Thyroid gland (tissue), 4 donors: Measurements from ENCODE around the gene TPH2.

ENCODE experiments used
- POLR2A ChIP-seq, 2 donors: fragments of 450-650 bp; IDR thresholded peaks; one replicate each; pipeline ENCODE4 v1.6.1; 2017; ENCODE audit warnings: antibody characterized with exemption in 2 of 2, mild to moderate bottlenecking in 2 of 2, moderate library complexity in 1 of 2
- TF ChIP-seq, protein P1 (sequence below), 6 experiments: fragments of 200-600 bp in 3 of 6; fragments of 450-650 bp in 3 of 6; sonication (generic) in 3 of 6; IDR thresholded peaks; one replicate each; pipeline ENCODE4 v1.5.1; 2016 to 2019; ENCODE audit warnings: antibody characterized with exemption in 6 of 6, mild to moderate bottlenecking in 2 of 6, inconsistent platforms in 1 of 6, moderate library complexity in 1 of 6

DNA sequence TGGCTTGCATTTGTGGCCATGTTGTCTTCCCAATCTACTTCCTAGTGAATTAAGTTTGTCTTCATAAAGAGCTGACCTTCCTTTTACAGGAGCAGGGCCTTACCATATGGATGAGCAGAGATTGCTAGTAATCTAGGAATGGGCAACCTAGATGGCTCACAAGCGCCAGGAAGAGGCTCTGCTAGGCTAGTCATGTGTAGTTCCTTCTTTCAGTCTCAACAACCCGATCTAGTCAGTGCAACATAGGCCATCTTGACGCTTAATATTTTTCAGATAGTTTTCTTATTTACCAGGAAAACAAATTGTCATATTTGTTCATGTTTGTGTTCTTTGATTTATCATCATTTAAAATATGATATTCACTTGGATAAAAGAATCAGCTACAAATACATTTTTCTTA lies 48.2 kb upstream of the TPH2 start:
- no peak for TF ChIP-seq POLR2A (IDR thresholded peaks at IDR 0.05)
- TF ChIP-seq, protein P1, sequence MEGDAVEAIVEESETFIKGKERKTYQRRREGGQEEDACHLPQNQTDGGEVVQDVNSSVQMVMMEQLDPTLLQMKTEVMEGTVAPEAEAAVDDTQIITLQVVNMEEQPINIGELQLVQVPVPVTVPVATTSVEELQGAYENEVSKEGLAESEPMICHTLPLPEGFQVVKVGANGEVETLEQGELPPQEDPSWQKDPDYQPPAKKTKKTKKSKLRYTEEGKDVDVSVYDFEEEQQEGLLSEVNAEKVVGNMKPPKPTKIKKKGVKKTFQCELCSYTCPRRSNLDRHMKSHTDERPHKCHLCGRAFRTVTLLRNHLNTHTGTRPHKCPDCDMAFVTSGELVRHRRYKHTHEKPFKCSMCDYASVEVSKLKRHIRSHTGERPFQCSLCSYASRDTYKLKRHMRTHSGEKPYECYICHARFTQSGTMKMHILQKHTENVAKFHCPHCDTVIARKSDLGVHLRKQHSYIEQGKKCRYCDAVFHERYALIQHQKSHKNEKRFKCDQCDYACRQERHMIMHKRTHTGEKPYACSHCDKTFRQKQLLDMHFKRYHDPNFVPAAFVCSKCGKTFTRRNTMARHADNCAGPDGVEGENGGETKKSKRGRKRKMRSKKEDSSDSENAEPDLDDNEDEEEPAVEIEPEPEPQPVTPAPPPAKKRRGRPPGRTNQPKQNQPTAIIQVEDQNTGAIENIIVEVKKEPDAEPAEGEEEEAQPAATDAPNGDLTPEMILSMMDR (IDR thresholded peaks at IDR 0.05) = no peak
